H9 (cell line): Measurements from ENCODE around the gene ARID1B. TPM values are rescaled to one million over a fixed set of nuclear protein-coding genes. Genes with fewer than 3 reads are reported as not detected.

Experiments used
- DNase-seq: peaks from one replicate; pipeline ENCODE4 v3.0.0-alpha.2; 2017
- H2AFZ ChIP-seq: one replicate; pipeline ENCODE4 v1.6.1; 2013; ENCODE audit warnings: mild to moderate bottlenecking, low read length, control low read depth, moderate library complexity
- H2AK5ac ChIP-seq: 2 replicates; pipeline ENCODE4 v1.6.1; 2013; ENCODE audit warnings: low read length, control low read depth, mixed read lengths; ENCODE audit not compliant: insufficient read length
- H2BK120ac ChIP-seq: one replicate; pipeline ENCODE4 v1.6.1; 2013; ENCODE audit warnings: low read depth, mild to moderate bottlenecking, low read length, control low read depth, inconsistent platforms; ENCODE audit not compliant: poor library complexity, severe bottlenecking
- H2BK12ac ChIP-seq: 2 replicates; pipeline ENCODE4 v1.6.1; 2013; ENCODE audit warnings: low read length, control low read depth, mixed read lengths, low read depth; ENCODE audit not compliant: insufficient read length
- H2BK15ac ChIP-seq: 2 replicates; pipeline ENCODE4 v1.6.1; 2013; ENCODE audit warnings: low read depth, low read length, control low read depth
- H2BK20ac ChIP-seq: one replicate; pipeline ENCODE4 v1.6.1; 2013; ENCODE audit warnings: low read depth, mild to moderate bottlenecking, low read length, control low read depth, inconsistent platforms; ENCODE audit not compliant: poor library complexity, severe bottlenecking
- H2BK5ac ChIP-seq: 2 replicates; pipeline ENCODE4 v1.6.1; 2013; ENCODE audit warnings: low read length, control low read depth, mixed read lengths; ENCODE audit not compliant: insufficient read length
- H3K14ac ChIP-seq: 2 replicates; pipeline ENCODE4 v1.6.1; 2013; ENCODE audit warnings: low read length, control low read depth; ENCODE audit not compliant: insufficient read depth
- H3K18ac ChIP-seq: 2 replicates; pipeline ENCODE4 v1.6.1; 2013; ENCODE audit warnings: low read depth, mild to moderate bottlenecking, mixed read lengths, low read length, control low read depth; ENCODE audit not compliant: insufficient read length
- H3K23ac ChIP-seq: 2 replicates; pipeline ENCODE4 v1.6.1; 2013; ENCODE audit warnings: low read length, control low read depth, mixed read lengths, low read depth; ENCODE audit not compliant: insufficient read length
- H3K23me2 ChIP-seq: 2 replicates; pipeline ENCODE4 v1.6.1; 2013; ENCODE audit warnings: low read depth, mild to moderate bottlenecking, mixed read lengths, low read length, control low read depth; ENCODE audit not compliant: insufficient read length, poor library complexity, severe bottlenecking
- H3K27ac ChIP-seq: 2 replicates; pipeline ENCODE4 v1.5.1; 2013; ENCODE audit warnings: low read length, control low read depth, mixed read lengths, low read depth; ENCODE audit not compliant: insufficient read length
- H3K27me3 ChIP-seq: 2 replicates; pipeline ENCODE4 v1.6.1; 2013; ENCODE audit warnings: low read length, control low read depth, inconsistent platforms; ENCODE audit not compliant: insufficient read depth
- H3K4ac ChIP-seq: 2 replicates; pipeline ENCODE4 v1.6.1; 2013; ENCODE audit warnings: low read depth, mild to moderate bottlenecking, control low read depth, inconsistent platforms, low read length, moderate library complexity
- H3K4me1 ChIP-seq: 2 replicates; pipeline ENCODE4 v1.6.1; 2013; ENCODE audit warnings: low read length, control low read depth, inconsistent platforms; ENCODE audit not compliant: insufficient read depth
- H3K4me2 ChIP-seq: 2 replicates; pipeline ENCODE4 v1.6.1; 2013; ENCODE audit warnings: low read length, control low read depth, mixed read lengths; ENCODE audit not compliant: insufficient read length, insufficient read depth
- H3K56ac ChIP-seq: 2 replicates; pipeline ENCODE4 v1.6.1; 2013; ENCODE audit warnings: low read depth, mild to moderate bottlenecking, mixed read lengths, low read length, control low read depth; ENCODE audit not compliant: insufficient read length
- H3K79me1 ChIP-seq: 2 replicates; pipeline ENCODE4 v1.6.1; 2013; ENCODE audit warnings: low read depth, mild to moderate bottlenecking, moderate library complexity, low read length, control low read depth, inconsistent platforms; ENCODE audit not compliant: insufficient read depth, poor library complexity, severe bottlenecking
- H3K79me2 ChIP-seq: 2 replicates; pipeline ENCODE4 v1.6.1; 2013; ENCODE audit warnings: low read length, control low read depth, inconsistent platforms; ENCODE audit not compliant: insufficient read depth
- H3K9ac ChIP-seq: 2 replicates; pipeline ENCODE4 v1.6.1; 2013; ENCODE audit warnings: low read length, control low read depth, mixed read lengths; ENCODE audit not compliant: insufficient read length; ENCODE audit errors: extremely low read depth
- H3K9me3 ChIP-seq: one replicate; pipeline ENCODE4 v1.6.1; 2013; ENCODE audit warnings: low read depth, low read length, inconsistent platforms; ENCODE audit not compliant: control insufficient read depth
- H3T11ph ChIP-seq: one replicate; pipeline ENCODE4 v1.6.1; 2013; ENCODE audit warnings: mild to moderate bottlenecking, low read length, control low read depth, inconsistent platforms
- H4K20me1 ChIP-seq: one replicate; pipeline ENCODE4 v1.6.1; 2013; ENCODE audit not compliant: control insufficient read depth, insufficient read length, insufficient read depth
- H4K5ac ChIP-seq: 2 replicates; pipeline ENCODE4 v1.6.1; 2013; ENCODE audit warnings: low read depth, mild to moderate bottlenecking, mixed read lengths, low read length, control low read depth; ENCODE audit not compliant: insufficient read length
- H4K8ac ChIP-seq: replicated peaks from 2 replicates; pipeline ENCODE4 v1.6.1; 2013; ENCODE audit warnings: low read length, control low read depth, mixed read lengths, low read depth; ENCODE audit not compliant: insufficient read length
- H4K91ac ChIP-seq: 2 replicates; pipeline ENCODE4 v1.6.1; 2013; ENCODE audit warnings: low read depth, mild to moderate bottlenecking, moderate library complexity, mixed read lengths, low read length, control low read depth; ENCODE audit not compliant: insufficient read length
- H3K27ac Mint-ChIP-seq, 3 experiments: 2 replicates in 2 of 3; 3 replicates in 1 of 3; pipeline ENCODE4 v1.8.0; 2020 to 2021; ENCODE audit warnings: mixed read lengths in 3 of 3, mild to moderate bottlenecking in 1 of 3, moderate library complexity in 1 of 3
- H3K27me3 Mint-ChIP-seq: 2 replicates; pipeline ENCODE4 v1.8.0; 2021; ENCODE audit warnings: low read depth, mild to moderate bottlenecking, moderate library complexity, mixed read lengths
- H3K36me3 Mint-ChIP-seq, 3 experiments: 2 replicates in 2 of 3; 3 replicates in 1 of 3; pipeline ENCODE4 v1.8.0; 2020 to 2021; ENCODE audit warnings: low read depth in 3 of 3, mixed read lengths in 3 of 3; ENCODE audit not compliant: insufficient read depth in 1 of 3
- H3K4me1 Mint-ChIP-seq, 2 experiments: 2 replicates each; pipeline ENCODE4 v1.8.0; 2020; ENCODE audit warnings: mixed read lengths in 2 of 2
- H3K4me3 Mint-ChIP-seq, 2 experiments: 2 replicates in 1 of 2; 3 replicates in 1 of 2; pipeline ENCODE4 v1.8.0; 2020 to 2021; ENCODE audit warnings: mild to moderate bottlenecking in 2 of 2, mixed read lengths in 2 of 2, moderate library complexity in 1 of 2
- H3K9me3 Mint-ChIP-seq, 2 experiments: 2 replicates in 1 of 2; 3 replicates in 1 of 2; pipeline ENCODE4 v1.8.0; 2020; ENCODE audit warnings: mild to moderate bottlenecking in 2 of 2, mixed read lengths in 2 of 2, moderate library complexity in 1 of 2
- WGBS: extraction: QIAGEN DNeasy Blood & Tissue Kit; methylation state at CpG from one replicate; pipeline ENCODE4 v1.1.7; 2013; ENCODE audit warnings: missing lambda C conversion rate, low lambda C conversion rate, mixed read lengths; ENCODE audit not compliant: insufficient read length; ENCODE audit errors: extremely low coverage; 5-methylcytosine and 5-hydroxymethylcytosine counted together
- total RNA-seq: library from RNA; stranded (reverse); gene quantifications from 2 replicates; pipeline ENCODE4 v1.2.1, GENCODE V29; 2021
- TF ChIP-seq, protein P1 (sequence below): fragments of 200-600 bp; sonication (generic); conservative IDR thresholded peaks from 3 replicates; pipeline ENCODE4 v1.8.0; 2021; ENCODE audit warnings: antibody characterized with exemption, mild to moderate bottlenecking

The ARID1B gene
- total RNA-seq, 1 experiment from 2014 or later = 88.2 TPM

DNA sequence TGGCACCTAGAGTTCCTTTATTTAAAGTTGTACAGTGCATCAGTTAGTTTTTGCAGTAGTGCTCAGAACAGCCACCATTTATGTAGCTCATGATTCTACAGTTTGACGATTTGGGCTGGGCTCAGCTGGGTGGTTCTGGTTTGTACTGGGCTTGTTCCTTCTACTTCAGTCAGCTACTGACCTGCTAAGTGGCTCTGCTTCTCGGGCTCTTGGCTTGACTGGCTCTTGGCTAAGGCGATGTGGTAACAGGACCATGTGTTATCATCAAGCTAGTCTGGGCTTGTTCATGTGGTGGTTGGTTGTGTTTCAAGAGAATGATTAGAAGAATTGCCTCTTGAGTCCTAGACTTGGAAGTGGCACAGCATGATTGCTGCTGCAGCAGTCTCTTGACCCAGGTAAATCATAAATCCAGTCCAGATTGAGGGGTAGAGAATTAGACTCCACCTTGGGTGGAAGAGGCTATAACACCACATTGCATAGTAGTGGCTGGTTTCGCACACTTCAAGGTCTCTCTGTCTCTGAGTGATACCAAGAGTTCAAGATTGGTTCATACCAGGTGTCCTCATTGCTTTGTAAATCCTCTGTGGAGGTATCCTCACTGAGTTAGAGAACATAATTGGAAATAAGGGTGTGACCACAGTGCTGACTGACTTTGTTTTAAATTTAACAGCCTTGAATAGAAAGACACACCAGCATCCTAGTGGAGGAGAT is 253.0 kb downstream of the ARID1B start:
- H3K4me3 Mint-ChIP-seq = no peak overlapping the region
- no CpG with 5 or more reads among the region's 4 CpGs for WGBS
- H3K36me3 Mint-ChIP-seq = peaks cover 0 to 7% (median 6%) of the 10 kb centered on the region in 3 experiments; a peak in 5 of 7 replicates
- Histone ChIP-seq H3K4ac (no peak overlapping the region), H4K91ac (no peak overlapping the region), H3K27ac (no peak overlapping the region), H2BK15ac (no peak overlapping the region), H2AK5ac (no peak overlapping the region), H3K9ac (no peak overlapping the region), H2BK120ac (no peak overlapping the region), H3K9me3 (no peaks in the 10 kb centered on the region), H2AFZ (no peak overlapping the region), H3K14ac (no peak overlapping the region), H3K18ac (no peak overlapping the region), H3T11ph (no peak overlapping the region), H3K79me1 (peaks cover 3% of the 10 kb centered on the region), H3K23me2 (no peaks in the 10 kb centered on the region), H2BK20ac (no peak overlapping the region), H3K56ac (no peak overlapping the region), H4K20me1 (no peaks in the 10 kb centered on the region), H4K8ac (no peak overlapping the region), H4K5ac (no peak overlapping the region), H3K79me2 (peaks cover 10% of the 10 kb centered on the region; the same call in 1 of the 2 replicates), H2BK5ac (no peak overlapping the region), H3K27me3 (no peaks in the 10 kb centered on the region), H3K4me1 (no peaks in the 10 kb centered on the region; the same call in 1 of the 2 replicates), H3K4me2 (no peak overlapping the region), H3K23ac (no peak overlapping the region), H2BK12ac (no peak overlapping the region)
- no peak for DNase-seq
- TF ChIP-seq, protein P1, sequence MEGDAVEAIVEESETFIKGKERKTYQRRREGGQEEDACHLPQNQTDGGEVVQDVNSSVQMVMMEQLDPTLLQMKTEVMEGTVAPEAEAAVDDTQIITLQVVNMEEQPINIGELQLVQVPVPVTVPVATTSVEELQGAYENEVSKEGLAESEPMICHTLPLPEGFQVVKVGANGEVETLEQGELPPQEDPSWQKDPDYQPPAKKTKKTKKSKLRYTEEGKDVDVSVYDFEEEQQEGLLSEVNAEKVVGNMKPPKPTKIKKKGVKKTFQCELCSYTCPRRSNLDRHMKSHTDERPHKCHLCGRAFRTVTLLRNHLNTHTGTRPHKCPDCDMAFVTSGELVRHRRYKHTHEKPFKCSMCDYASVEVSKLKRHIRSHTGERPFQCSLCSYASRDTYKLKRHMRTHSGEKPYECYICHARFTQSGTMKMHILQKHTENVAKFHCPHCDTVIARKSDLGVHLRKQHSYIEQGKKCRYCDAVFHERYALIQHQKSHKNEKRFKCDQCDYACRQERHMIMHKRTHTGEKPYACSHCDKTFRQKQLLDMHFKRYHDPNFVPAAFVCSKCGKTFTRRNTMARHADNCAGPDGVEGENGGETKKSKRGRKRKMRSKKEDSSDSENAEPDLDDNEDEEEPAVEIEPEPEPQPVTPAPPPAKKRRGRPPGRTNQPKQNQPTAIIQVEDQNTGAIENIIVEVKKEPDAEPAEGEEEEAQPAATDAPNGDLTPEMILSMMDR = no peak
- H3K27me3 Mint-ChIP-seq = no peaks in the 10 kb centered on the region
- peaks cover 0 to 7% of the 10 kb centered on the region in 2 experiments; a peak in 2 of 5 replicates for H3K9me3 Mint-ChIP-seq
- peak overlapping the region in 1 of 3 experiments; percentile 11; a peak in 1 of 7 replicates for H3K27ac Mint-ChIP-seq
- H3K4me1 Mint-ChIP-seq = peaks cover 26 to 33% of the 10 kb centered on the region in 2 experiments
